Kidney epithelial cell (primary cell): ENCODE results near the gene SNX19. TPM values are rescaled to one million over a fixed set of nuclear protein-coding genes. Genes with fewer than 3 reads are reported as not detected.

Experiments
- DNase-seq: peaks from one replicate; pipeline ENCODE4 v3.0.0-alpha.2; 2010; ENCODE audit warnings: low read depth
- H3K27me3 ChIP-seq: 2 replicates; pipeline ENCODE4 v1.6.0; 2011; ENCODE audit warnings: low read length; ENCODE audit not compliant: control insufficient read depth, insufficient read depth
- H3K36me3 ChIP-seq: 2 replicates; pipeline ENCODE4 v1.5.1; 2011; ENCODE audit warnings: low read length; ENCODE audit not compliant: control insufficient read depth, insufficient read depth
- H3K4me3 ChIP-seq: 2 replicates; pipeline ENCODE4 v1.5.1; 2011; ENCODE audit warnings: low read depth, mild to moderate bottlenecking, control low read depth, low read length
- total RNA-seq: library from RNA; depleted of rRNA; stranded (reverse); fragments of >200 nt; gene quantifications from 2 replicates; pipeline ENCODE4 v1.2.3, GENCODE V29; 2015
- TF ChIP-seq, protein P1 (sequence below): IDR thresholded peaks from 2 replicates; pipeline ENCODE4 v1.5.1; 2011; ENCODE audit warnings: mild to moderate bottlenecking, moderate library complexity, low read length, control low read depth, inconsistent platforms; ENCODE audit not compliant: insufficient read depth, poor library complexity, severe bottlenecking

Gene SNX19
- total RNA-seq, 1 donor from 2014 or later, result 96.1 TPM

DNA sequence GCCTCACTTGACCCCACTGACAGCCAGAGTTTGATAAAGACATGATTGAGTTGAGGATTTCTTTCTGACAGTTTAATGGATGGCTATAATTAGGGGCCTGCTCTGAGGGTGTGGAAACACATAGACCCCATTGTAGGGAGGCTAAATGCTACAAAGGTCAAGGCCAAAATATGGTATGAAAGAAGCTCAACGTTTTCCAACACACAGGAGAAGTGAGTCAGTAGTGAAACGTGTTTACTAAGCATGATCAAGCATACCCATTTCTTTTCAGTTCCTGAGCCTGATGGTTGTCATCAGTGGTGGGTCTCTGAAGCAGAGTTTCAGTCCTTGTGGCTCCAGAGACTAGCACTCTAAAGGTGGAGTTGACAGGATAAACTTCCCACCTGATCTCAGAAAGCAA is 69.7 kb downstream of the SNX19 start:
- DNase-seq, result no peak
- Histone ChIP-seq H3K4me3 (no peak overlapping the region), H3K36me3 (no peaks in the 10 kb centered on the region), H3K27me3 (no peaks in the 10 kb centered on the region)
- TF ChIP-seq, protein P1, sequence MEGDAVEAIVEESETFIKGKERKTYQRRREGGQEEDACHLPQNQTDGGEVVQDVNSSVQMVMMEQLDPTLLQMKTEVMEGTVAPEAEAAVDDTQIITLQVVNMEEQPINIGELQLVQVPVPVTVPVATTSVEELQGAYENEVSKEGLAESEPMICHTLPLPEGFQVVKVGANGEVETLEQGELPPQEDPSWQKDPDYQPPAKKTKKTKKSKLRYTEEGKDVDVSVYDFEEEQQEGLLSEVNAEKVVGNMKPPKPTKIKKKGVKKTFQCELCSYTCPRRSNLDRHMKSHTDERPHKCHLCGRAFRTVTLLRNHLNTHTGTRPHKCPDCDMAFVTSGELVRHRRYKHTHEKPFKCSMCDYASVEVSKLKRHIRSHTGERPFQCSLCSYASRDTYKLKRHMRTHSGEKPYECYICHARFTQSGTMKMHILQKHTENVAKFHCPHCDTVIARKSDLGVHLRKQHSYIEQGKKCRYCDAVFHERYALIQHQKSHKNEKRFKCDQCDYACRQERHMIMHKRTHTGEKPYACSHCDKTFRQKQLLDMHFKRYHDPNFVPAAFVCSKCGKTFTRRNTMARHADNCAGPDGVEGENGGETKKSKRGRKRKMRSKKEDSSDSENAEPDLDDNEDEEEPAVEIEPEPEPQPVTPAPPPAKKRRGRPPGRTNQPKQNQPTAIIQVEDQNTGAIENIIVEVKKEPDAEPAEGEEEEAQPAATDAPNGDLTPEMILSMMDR, result no peak

DNA sequence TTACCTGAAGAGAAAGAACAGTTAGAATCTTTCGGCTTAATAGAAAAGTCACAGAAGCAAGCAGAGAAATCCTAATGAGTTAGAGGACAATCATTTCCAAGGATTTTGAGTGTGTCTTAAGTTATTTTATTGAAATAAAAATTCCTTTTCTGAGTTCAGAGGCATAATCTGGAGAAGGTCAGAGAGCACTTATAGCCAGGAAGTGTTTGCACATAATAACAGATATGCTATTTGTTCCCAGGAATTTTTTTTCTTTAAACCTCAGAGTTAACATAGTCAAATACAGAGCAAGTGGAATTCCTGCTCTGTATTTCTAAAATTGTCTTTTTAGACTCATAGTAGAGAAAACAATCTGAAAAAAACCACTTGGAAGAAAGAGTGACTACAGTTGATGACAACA is 74.3 kb downstream of the SNX19 start:
- no peak for DNase-seq
- Histone ChIP-seq H3K36me3 (no peaks in the 10 kb centered on the region), H3K4me3 (no peak overlapping the region), H3K27me3 (no peaks in the 10 kb centered on the region)
- TF ChIP-seq, protein P1, result no peak

DNA sequence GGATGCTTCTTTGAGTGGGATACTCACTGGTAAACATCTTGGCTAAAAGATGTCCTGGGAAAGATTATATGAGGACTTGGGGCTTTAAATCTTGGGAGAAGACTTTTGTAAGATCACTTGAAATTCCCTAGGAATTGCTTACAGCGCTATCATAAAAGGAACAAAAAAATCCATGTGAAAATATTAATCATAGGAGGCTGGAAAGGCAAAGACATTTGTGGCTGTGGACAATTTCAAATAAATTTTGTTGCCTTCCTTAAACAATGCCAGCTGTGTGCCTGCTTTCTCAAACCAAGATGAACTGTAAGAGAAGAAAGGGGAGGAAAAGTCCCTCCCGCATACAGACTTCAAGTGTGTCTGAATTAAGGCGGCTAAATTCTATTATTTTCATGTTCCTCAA is 75.6 kb downstream of the SNX19 start:
- Histone ChIP-seq H3K4me3 (no peak overlapping the region), H3K27me3 (no peaks in the 10 kb centered on the region), H3K36me3 (no peaks in the 10 kb centered on the region)
- TF ChIP-seq, protein P1, result no peak
- DNase-seq, result no peak

DNA sequence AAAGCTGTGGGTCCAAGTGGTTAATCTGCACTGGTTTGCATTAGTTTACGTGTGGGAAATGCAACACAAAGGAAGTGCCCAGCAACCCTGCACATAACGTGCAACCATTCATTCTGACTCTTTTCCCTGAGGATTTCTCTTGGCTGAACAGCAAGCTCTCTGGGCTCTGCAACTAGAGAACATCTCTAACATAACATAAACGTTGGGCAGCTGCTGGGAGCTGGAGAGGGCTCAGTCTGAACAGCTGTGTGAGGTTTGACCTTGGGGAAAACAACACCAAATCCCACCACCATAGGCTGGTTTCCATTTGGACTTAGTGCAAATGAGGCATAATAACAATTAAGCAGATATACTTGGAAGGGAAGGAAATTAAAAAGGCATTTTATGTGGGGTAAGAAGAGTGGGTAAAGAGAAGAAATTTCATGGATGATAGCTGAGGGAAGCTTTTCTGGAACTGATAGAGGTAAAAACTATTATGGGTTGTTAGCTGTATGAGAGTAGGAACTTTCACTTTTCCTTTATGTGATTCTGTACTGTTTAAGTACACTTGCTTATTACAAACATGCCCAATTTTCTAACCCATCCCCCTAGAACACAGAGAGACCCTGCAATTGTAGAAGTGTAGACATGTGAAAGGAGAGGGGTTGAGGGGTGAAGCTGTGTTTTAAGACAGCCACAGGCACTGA is 76.2 kb downstream of the SNX19 start:
- TF ChIP-seq, protein P1, result no peak
- Histone ChIP-seq H3K4me3 (no peak overlapping the region), H3K27me3 (no peaks in the 10 kb centered on the region), H3K36me3 (no peaks in the 10 kb centered on the region)
- no peak for DNase-seq

DNA sequence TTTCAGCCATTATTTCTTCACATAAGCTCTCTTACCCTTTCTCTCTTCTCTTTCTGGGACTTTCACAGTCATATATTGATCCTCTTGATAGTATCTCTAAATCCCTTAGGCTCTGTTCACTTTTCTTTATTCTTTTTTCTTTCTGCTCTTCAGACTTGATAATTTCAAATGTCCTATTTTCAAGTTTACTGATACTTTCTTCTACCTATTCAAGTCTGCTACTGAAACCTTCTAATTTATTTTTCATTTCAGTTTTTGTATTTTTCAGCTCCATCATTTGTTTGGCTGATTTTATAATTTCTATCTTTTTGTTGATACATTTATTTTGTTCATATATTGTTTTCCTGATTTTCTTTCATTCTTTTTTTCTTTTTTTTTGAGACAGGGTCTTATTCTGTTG is 79.1 kb downstream of the SNX19 start:
- Histone ChIP-seq H3K36me3 (no peaks in the 10 kb centered on the region), H3K4me3 (no peak overlapping the region), H3K27me3 (no peaks in the 10 kb centered on the region)
- TF ChIP-seq, protein P1, result no peak
- no peak for DNase-seq

DNA sequence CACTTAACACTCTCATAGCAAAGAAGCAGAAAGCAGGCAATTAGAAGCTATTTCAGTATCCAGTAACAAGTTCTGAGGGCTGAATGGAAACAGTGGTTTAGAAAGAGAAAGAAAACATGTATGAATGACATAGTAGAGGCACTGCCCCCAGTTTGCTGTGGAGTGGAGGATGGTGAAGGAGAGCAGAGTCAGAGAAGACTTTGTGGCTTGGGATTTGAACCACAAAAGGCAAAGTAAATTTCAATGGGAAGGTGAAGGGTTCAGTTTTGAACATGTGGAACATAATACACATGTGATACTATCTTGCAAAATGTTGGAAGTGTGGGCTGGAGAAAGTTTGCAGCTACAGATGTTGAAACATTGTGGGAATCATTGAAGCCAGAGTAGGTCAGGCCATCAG is 81.4 kb downstream of the SNX19 start:
- TF ChIP-seq, protein P1, result no peak
- no peaks in the 10 kb centered on the region for H3K36me3 ChIP-seq
- no peak for DNase-seq

More for the DNA sequence above, 81.4 kb downstream of the SNX19 start:
- no peaks in the 10 kb centered on the region for H3K27me3 ChIP-seq
- H3K4me3 ChIP-seq, result no peak overlapping the region
